CD4-positive, alpha-beta T cell treated with Interleukin-15 for 1 hour (primary cell): ENCODE results near the gene GDF11.
A peak's percentile ranks its signal among the peaks of the same experiment; 100 is the strongest.
"Not testable (repeated sequence)": the region's sequence is repeated elsewhere in the genome, so short reads cannot be mapped to it uniquely, and the experiment has no call there.

ENCODE experiments used
- DNase-seq: peaks from one replicate; pipeline ENCODE4 v3.0.0-alpha.2; 2020

GDF11 gene

DNA sequence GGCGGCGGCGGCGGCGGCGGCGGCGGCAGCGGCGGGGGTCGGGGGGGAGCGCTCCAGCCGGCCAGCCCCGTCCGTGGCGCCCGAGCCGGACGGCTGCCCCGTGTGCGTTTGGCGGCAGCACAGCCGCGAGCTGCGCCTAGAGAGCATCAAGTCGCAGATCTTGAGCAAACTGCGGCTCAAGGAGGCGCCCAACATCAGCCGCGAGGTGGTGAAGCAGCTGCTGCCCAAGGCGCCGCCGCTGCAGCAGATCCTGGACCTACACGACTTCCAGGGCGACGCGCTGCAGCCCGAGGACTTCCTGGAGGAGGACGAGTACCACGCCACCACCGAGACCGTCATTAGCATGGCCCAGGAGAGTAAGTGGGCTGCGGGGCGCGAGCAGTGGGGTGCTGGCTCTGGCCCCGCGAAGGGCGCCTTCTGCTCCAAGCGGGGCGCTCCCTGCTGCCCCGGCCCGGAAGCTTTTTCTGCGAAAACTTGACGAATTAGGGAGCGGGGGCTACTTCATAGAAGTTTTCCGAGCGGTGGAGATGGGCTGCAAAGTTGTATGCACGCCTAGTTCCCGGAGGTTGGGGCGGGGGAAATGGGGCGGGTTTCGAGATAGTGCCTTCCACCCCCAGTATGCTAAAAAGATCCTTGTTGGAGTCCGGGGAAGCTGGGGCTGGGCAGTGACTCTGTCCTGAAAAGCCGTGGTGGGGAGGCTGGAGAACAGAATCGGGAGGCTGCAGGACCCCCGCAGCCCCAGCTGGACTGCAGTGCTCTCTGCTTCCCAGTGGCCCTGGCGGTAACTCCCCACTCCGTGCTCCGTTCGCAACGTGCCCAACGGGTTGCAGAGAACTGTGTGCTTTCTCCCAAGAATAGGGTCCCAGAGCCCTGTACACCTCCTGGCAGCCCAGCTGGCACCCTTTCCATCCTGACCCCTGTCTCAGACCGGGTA lies 751 bp downstream of the GDF11 start:
- DNase-seq = peak; percentile 43

DNA sequence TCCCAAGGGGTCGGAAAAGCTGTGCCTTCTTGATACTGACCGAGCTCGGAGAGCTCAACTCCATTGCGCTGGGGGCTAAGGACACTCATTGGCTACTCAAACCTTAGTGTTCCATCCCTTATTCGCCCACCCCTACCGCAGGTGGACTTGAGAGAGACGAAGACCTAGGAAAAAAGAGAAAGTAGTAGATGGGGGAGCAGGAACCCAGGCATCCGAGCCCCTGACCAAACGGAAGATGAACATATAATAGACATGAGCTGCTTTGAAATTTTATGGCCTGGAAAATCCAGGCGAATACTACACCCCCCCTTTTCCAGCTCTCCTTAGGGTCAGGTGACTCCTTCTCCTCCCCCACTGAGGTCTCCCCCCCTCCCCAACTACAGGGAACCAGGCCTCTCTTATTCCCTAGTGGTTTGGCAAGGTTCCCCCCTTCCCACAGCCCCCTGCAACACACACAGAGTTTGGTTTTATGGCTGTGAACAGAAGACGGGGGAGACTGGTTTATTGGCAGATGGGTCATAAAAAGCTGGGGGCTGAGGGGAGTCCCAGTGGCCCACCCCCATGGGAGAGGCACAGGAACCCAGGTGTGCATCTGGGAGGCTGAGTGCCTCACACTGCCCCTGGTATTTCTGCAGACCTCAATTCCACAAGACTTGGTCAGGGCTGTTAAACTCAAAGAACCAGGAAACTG lies 1.6 kb downstream of the GDF11 start:
- no peak for DNase-seq

DNA sequence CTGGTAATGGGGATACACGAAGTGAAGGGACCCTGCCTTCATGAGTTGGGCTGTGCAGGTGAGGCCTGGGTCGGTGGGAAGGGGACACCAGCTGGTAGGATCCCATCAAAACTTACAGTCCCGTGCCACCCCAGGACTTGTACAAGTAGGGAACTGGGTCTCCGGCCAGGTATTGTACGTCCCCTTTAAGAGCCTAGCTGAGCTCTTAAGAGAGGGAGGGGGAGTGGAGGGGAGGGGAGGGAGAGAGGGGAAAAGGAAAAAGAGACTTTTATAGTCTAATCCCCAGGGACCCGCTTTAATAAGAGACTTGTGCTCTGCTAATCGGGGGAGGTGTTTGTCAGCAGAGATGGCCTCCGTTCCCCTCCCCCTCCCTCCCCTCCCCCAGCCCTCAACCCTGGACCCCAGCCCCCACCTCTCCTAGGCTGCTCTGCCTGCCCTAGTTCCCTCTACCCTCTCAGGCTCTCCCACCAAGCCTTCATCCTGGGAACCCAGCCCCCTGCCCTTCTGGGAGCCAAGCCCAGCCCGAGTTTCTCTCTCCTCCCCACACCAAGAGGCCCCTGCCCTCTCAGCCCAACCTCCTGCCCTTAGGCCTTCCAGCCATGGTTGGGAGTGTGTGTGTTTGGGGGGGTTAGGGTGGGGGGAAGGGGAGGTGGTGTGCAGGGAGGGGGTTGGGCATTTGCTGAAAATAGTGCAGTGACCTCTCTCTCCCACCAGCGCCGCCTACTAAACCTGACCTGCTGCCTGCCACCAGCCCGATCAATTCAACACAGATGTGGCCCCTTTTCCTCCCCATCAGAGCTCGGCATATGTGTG lies 2.6 kb downstream of the GDF11 start:
- no peak for DNase-seq

DNA sequence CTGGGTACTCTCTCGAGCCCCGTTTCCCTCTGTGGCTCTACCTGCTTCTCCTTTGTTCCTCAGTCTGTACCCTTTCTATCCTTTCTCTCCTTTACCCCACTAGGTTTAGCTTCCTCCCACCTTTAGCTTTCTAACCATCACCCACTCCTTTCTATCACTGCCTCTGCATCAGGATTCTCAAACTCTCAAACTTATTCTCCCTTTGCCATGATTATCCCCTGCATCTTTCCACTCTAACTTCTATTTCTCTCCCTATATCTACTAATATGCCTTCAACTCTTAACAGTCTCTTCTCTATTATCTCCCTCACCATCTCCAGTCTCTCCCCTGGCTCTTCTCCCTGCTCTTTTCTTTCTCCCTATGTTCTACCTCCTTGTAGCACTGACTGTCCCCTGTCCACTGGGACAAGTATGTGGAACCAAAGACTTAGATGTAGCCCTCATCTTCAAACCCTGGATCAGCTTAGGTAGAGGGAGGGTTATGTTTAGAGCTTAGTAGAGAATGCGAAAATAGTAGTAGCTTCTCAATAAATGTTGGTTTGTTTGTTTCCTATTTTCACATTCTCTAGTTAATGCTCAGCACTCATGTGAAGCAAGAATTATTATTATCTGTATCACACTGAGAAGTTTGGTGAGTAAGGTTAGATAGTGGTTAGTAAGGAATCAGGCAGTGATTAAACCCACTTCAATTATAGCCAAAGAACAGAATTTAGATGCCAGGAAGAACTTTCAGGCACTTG lies 3.4 kb downstream of the GDF11 start:
- DNase-seq = no peak

DNA sequence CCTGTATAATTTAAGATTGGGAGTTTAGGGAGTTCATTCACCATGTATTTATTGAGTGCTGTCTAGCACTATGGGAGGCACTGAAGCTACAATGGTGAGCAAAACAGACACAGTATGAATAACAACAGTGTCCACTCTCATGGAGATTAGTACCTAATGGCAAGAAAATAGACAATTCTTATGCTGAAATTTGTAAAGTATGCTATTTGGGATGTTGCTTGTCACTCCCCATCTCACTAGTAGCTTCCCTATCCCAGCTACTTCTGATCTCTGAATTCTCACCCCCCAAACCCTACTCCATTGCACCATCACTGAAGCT lies 4.0 kb downstream of the GDF11 start:
- DNase-seq = no peak

DNA sequence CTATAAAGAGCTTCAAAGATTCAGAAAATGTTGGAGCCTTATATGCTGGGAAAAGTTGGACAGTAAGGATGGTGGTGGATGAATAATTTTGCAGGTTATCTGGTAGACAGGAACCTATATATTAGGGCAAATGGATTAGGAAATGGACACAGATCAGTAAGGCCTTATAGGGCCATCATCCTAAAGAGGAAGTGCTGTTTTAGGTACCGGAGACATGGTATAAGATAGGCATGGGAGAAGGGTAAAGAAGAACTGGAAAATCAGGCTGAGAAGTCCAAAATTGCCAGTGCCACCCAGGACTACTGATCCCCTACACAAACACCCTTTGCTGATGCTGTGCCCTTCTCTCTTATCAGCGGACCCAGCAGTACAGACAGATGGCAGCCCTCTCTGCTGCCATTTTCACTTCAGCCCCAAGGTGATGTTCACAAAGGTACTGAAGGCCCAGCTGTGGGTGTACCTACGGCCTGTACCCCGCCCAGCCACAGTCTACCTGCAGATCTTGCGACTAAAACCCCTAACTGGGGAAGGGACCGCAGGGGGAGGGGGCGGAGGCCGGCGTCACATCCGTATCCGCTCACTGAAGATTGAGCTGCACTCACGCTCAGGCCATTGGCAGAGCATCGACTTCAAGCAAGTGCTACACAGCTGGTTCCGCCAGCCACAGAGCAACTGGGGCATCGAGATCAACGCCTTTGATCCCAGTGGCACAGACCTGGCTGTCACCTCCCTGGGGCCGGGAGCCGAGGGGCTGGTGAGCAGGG lies 5.5 kb downstream of the GDF11 start:
- DNase-seq = no peak

DNA sequence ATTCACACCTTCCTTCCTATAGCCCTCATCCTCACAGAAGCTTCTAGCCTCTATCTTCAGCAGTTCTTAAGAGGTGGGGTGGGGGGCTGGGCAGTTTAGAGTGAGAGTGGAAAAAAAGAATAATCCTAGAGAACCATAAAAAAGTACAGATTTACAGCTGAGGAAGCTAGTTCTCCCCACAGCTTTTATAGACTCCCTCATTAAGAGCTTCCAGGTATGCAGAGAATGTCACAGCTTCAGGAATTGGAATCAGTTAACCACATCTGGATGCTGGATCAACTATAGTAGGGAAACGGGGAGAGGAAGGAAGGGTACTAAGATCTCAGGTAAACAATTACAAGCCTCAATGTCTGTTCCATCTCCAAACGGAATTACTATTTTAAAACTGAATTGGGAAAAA lies 12.3 kb downstream of the GDF11 start:
- no peak for DNase-seq

DNA sequence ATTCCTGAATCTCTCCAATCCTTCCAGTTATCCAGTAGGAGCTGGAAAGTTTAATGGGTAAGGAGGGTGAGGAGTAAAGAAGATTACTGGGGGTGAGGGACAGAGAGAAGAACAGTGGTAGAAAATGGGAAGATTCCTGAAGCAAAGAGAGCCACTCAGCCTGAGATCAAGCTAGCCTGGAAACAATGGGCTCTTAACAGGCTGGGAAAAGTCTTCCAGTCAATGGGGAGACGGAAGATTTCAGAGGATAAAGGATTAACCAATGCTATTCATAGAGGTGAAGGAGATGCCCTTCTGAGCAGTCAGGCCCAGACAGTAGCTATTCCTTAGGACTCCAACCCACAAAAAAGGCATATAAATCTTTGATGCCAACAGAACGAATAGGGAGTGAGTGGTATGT lies 14.8 kb downstream of the GDF11 start:
- DNase-seq = no peak

DNA sequence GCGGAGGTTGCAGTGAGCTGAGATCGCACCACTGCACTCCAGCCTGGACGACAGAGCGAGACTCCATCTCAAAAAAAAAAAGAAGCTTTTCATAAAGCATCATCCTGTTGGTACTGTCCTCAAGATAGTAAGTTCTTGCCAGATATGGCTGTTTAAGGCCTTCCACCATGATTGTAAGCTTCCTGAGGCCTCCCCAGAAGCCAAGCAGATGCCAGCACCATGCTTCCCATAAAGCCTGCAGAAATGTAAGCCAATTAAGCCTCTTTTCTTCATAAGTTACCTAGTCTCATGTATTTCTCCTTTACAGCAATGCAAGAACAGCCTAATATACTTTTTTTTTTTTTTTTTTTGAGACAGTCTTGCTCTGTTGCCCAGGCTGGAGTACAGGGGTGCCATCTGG lies 15.7 kb downstream of the GDF11 start:
- DNase-seq = not testable (repeated sequence)

DNA sequence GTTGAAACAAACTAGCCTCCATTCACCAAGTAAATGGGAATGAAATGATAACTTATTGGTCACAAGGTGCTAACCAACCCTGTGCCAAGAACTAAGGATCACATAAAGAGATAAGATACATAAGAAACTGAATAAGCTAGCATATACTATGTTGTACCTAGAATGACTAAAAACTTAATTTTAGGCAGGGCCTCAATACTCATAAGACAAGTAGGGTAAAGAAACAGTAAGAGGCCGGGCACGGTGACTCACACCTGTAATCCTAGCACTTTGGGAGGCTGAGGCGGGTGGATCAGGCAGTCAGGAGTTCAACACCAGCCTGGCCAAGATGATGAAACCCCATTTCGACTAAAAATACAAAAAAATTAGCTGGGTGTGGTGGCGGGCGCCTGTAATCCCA lies 17.7 kb downstream of the GDF11 start:
- no peak for DNase-seq

DNA sequence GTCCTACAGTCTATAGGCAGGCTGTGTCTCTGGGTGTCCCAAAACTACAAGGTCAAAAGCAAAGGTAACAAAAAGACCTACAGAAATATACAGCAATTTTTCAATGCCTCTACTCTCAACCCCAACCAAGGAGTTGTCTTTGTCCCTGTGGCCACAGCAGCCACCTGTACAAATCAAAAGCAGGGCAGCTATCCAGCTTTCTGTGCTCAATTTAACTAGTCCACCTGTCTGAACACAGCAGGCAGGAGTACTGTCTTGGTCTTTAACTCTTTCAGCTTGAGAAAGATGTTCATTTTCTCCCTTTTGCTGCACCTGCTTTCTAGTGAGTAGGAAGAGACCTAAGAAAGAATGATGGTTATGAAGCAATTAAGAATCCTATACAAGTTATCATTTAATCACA lies 19.7 kb downstream of the GDF11 start:
- DNase-seq = no peak

DNA sequence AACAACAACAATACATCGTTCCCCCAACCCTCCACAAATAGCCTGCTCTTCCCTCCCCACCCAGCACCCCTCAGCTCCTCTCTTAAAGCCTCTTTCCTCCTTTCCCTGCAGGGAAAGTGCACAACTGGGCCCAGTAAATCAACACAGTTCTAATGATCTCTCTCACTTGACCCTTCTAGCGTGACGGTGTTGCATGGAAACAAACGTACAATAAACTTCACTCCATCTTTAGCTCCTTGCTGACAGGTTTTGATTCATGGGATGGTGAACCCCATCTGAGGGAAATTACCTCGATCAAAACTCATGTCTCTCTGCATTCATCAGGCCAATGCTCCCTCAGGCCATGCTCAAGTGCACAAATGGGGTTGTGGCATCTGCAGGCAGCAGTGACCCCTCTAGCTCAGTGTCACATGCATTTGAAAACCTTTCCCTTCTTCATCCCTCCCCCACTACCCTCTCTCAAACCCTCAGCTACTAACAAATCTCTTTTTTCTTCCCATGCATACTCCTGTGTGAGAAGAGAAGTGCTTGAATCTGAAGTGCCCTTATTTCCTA lies 22.9 kb downstream of the GDF11 start:
- DNase-seq = no peak

DNA sequence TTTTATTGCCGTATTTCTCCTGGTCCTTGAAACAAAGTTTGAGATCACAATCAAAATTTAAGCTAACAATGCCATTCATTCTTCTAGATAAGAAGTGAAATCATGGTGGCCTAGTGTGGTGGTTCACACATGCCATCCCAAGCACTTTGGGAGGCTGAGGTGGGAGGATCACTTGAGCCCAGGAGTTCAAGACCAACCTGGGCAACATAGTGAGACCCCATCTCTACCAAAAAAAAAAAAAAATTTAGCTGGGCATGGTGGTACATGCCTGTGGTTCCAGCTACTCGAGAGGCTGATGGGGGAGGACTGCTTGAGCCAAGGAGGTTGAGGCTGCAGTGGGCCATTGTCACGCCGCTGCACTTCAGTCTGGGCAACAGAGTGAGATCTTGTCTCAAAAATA lies 24.2 kb downstream of the GDF11 start:
- DNase-seq = no peak

DNA sequence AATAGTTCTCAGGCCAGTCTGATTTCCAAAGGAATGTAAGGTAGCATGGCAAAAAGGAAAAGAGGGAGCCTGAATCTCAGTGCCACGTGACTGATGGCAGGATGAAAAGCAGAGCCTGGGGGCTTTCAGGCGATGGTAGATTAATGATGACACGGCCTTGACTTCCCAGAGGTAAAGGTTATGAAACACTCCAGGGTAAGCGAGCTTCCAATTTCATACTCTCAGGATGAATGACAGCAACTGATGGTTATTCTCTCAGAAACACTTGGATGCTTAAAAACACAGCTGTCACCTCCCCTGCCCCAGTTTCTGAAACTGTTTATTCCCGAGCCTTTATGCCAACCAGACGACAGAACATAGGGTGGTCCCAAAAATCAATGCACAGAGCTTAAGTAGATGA lies 28.8 kb downstream of the GDF11 start:
- DNase-seq = no peak

DNA sequence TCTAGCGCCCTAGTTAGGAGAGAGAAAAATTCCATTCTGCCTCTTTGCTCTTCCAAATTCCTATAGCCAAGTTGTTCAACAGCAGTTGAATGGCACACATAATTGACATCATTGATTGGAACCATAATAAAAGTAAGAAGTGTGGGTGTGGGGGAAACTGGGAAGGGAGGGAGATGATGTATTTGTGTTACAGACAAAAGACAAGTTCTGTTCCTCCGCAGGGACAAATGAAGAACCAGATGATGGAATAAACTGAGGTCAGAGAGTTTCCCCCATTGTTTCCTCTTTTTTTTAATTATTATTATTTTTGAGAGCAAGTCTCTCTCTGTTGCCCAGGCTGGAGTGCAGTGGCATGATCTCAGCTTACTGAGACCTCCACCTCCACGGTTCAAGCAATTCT lies 34.9 kb downstream of the GDF11 start:
- no peak for DNase-seq

DNA sequence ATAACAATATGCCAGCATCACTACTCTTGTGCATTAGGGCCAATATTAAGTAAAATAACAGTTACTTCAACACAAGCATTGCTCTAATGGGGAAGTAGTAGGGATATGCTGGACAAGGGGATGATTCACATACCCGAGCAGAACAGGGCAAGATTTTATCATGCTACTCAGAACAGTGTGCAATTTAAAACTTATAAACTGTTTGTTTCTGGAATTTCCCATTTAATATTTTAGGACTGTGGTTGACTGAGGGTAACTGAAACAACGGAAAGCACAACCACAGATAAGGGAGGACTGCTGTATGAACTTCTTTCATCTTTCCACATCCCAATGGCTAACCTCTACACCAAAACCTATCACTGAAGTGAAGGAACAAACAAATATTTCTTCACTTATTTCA lies 37.8 kb downstream of the GDF11 start:
- no peak for DNase-seq

DNA sequence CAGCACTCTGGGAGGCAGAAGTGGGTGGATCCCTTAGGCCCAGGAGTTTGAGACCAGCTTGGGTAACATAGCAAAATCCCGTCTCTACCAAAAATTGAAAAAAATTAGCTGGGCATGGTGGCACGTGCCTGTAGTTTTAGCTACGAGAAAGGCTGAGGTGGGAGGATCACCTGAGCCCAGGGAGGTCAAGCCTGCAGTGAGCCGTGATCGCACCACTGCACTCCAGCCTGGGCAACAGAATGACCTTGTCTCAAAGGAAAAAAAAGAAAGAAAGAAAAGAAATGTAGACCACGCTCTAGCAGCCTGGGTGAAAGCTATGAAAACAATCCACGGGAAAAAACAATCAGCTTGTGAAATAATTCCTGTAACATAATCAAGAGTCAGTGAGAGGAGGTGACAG lies 45.6 kb downstream of the GDF11 start:
- DNase-seq = no peak

DNA sequence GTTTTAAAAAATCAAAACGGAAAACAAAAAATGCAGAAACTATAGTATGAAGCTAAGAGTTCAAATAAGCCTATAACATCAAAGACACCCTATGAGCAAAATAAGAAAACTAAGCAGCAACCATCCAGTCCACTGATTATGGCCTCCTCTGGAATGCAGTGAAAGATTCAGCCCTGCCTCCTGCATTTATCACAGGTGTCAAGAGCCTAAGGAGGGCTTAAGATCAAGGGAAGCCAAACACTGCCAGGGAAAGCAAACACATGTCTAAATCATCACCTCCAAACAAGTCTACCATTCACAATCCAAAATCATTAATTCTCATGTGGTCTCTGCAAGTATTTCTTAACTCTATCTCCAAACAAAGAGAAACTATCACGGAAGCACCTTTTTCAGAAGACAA lies 46.2 kb downstream of the GDF11 start:
- DNase-seq = no peak

DNA sequence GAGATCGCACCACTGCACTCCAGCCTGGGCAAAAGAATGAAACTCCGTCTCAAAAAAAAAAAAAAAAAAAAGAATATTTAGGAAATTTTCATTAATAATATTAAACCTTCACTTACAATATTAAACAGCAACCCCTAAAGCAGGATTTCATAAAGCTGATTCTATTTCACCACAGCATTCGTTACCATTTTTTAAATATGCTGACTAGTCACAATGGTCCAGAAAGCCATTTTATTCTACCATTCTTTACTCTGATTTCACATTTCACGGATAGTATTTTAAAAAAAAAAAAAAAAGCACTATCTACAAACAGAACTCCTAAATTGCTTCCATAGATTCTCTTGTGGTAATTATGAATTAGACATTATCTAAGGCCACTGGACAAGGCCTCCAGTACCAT lies 47.0 kb downstream of the GDF11 start:
- no peak for DNase-seq

DNA sequence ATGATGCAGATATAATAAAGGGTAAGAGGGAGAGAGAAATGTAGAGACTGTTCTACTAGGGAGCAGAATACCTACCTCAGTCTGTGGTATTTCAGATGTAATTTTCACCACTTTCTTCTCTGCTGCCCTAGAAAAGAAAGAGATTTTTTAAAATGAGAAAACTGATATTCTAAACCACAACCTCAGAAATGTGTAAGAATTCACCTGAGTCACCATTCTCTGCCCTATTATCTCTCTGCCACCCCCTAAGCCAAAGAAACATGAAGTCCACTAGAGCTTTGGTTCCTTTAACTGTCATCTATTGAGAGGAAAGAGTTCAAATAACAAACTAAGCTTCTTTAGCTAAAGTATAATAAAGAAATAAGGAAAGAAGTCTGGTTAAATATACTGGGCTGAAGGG lies 53.0 kb downstream of the GDF11 start:
- DNase-seq = no peak

DNA sequence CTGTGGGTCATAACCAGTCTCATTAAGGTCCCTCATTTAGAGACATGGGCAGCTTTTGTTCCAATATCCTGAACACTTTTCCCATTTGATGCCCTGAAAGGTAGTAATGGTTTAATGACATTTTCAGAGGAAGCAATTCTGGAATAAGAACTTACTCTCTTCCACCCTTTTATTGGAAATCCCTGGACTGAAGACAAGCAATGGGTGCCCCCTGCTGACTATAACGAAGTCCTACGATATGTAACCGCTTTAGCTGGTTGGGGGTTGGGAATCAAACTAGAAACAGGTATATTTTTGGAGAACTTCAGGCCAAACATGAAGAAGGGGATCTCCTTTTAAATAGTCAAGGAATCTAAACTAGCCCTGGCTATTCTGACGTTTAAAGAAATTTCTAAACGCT lies 54.1 kb downstream of the GDF11 start:
- no peak for DNase-seq

DNA sequence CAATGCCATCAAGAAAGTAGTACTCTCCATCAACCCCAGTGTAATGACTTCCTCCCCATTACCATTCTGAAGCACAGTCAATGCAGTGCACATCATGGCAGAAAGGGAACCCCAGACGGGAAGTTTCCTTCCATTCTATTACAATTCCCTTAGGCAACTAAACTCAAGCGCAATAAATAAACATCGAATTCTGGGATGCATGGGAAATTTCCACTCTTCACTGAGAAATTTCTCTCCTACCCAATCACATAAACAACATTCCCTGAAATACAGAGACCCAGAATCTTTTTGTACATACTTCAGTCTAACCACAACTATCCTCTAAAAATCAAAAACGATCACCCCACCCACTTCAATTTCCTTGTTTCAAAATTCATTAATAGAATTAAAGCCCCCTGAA lies 54.6 kb downstream of the GDF11 start:
- no peak for DNase-seq
